Measurements from ENCODE around the gene SERAC1. TPM values are rescaled to one million over a fixed set of nuclear protein-coding genes. Genes with fewer than 3 reads are reported as not detected.
"Not testable (repeated sequence)": the region's sequence is repeated elsewhere in the genome, so short reads cannot be mapped to it uniquely, and the experiment has no call there.

Gene SERAC1
- total RNA-seq, 1 donor: 2.1 TPM

GRCh38 chr6:158185729-158186456 lies 17.8 kb upstream of the SERAC1 start:
- Histone ChIP-seq H3K27me3 (ENCODE audit: insufficient read depth, low read length) (no peaks in the 10 kb centered on the region), H3K4me3 (ENCODE audit: low read length) (no peak overlapping the region), H3K4me1 (ENCODE audit: insufficient read depth, low read length) (no peaks in the 10 kb centered on the region), H3K9me3 (ENCODE audit: low read depth, low read length) (no peaks in the 10 kb centered on the region)

GRCh38 chr6:158184608-158185007 lies 16.5 kb upstream of the SERAC1 start:
- Histone ChIP-seq H3K4me1 (ENCODE audit: insufficient read depth, low read length) (no peaks in the 10 kb centered on the region), H3K27me3 (ENCODE audit: insufficient read depth, low read length) (no peaks in the 10 kb centered on the region), H3K4me3 (ENCODE audit: low read length) (no peak overlapping the region), H3K9me3 (ENCODE audit: low read depth, low read length) (no peaks in the 10 kb centered on the region)

GRCh38 chr6:158183174-158183972 lies 15.3 kb upstream of the SERAC1 start:
- not testable (repeated sequence) for H3K9me3 ChIP-seq (ENCODE audit: low read depth, low read length); H3K27me3 ChIP-seq (ENCODE audit: insufficient read depth, low read length); H3K4me3 ChIP-seq (ENCODE audit: low read length); H3K4me1 ChIP-seq (ENCODE audit: insufficient read depth, low read length)

- H3K9me3 ChIP-seq (ENCODE audit: low read depth, low read length); H3K4me3 ChIP-seq (ENCODE audit: low read length); H3K27me3 ChIP-seq (ENCODE audit: insufficient read depth, low read length); H3K4me1 ChIP-seq (ENCODE audit: insufficient read depth, low read length): not testable (repeated sequence)
Observed at GRCh38 chr6:158177712-158178111, 9.7 kb upstream of the SERAC1 start.

- Histone ChIP-seq H3K4me3 (ENCODE audit: low read length) (no peak overlapping the region), H3K4me1 (ENCODE audit: insufficient read depth, low read length) (no peaks in the 10 kb centered on the region), H3K9me3 (ENCODE audit: low read depth, low read length) (no peaks in the 10 kb centered on the region), H3K27me3 (ENCODE audit: insufficient read depth, low read length) (no peaks in the 10 kb centered on the region)
Observed at GRCh38 chr6:158175111-158175510, 7.0 kb upstream of the SERAC1 start.

GRCh38 chr6:158174514-158174913 lies 6.5 kb upstream of the SERAC1 start:
- Histone ChIP-seq H3K4me3 (ENCODE audit: low read length) (no peak overlapping the region), H3K9me3 (ENCODE audit: low read depth, low read length) (no peaks in the 10 kb centered on the region), H3K27me3 (ENCODE audit: insufficient read depth, low read length) (no peaks in the 10 kb centered on the region), H3K4me1 (ENCODE audit: insufficient read depth, low read length) (no peaks in the 10 kb centered on the region)

- no peak overlapping the region for H3K4me3 ChIP-seq (ENCODE audit: low read length)
- no peaks in the 10 kb centered on the region for H3K9me3 ChIP-seq (ENCODE audit: low read depth, low read length)
- no peaks in the 10 kb centered on the region for H3K4me1 ChIP-seq (ENCODE audit: insufficient read depth, low read length)
- H3K27me3 ChIP-seq (ENCODE audit: insufficient read depth, low read length): no peaks in the 10 kb centered on the region
Observed at GRCh38 chr6:158174024-158174423, 6.0 kb upstream of the SERAC1 start.

- no peaks in the 10 kb centered on the region for H3K27me3 ChIP-seq (ENCODE audit: insufficient read depth, low read length)
- H3K9me3 ChIP-seq (ENCODE audit: low read depth, low read length): no peaks in the 10 kb centered on the region
- H3K4me1 ChIP-seq (ENCODE audit: insufficient read depth, low read length): peaks cover 11% of the 10 kb centered on the region
- H3K4me3 ChIP-seq (ENCODE audit: low read length): no peak overlapping the region
Observed at GRCh38 chr6:158172001-158172400, 3.9 kb upstream of the SERAC1 start.

- no peaks in the 10 kb centered on the region for H3K9me3 ChIP-seq (ENCODE audit: low read depth, low read length)
- no peak overlapping the region for H3K4me3 ChIP-seq (ENCODE audit: low read length)
- H3K27me3 ChIP-seq (ENCODE audit: insufficient read depth, low read length): no peaks in the 10 kb centered on the region
- H3K4me1 ChIP-seq (ENCODE audit: insufficient read depth, low read length): peaks cover 12% of the 10 kb centered on the region
Observed at GRCh38 chr6:158170656-158171081, 2.6 kb upstream of the SERAC1 start.

GRCh38 chr6:158169634-158170033 lies 1.6 kb upstream of the SERAC1 start:
- not testable (repeated sequence) for H3K27me3 ChIP-seq (ENCODE audit: insufficient read depth, low read length); H3K4me3 ChIP-seq (ENCODE audit: low read length)
- H3K4me1 ChIP-seq (ENCODE audit: insufficient read depth, low read length): peaks cover 12% of the 10 kb centered on the region

GRCh38 chr6:158165919-158166416 lies 2.1 kb downstream of the SERAC1 start:
- Histone ChIP-seq H3K4me3 (ENCODE audit: low read length) (no peak overlapping the region), H3K4me1 (ENCODE audit: insufficient read depth, low read length) (peaks cover 12% of the 10 kb centered on the region), H3K9me3 (ENCODE audit: low read depth, low read length) (no peaks in the 10 kb centered on the region), H3K27me3 (ENCODE audit: insufficient read depth, low read length) (no peaks in the 10 kb centered on the region)

More at GRCh38 chr6:158169634-158170033, 1.6 kb upstream of the SERAC1 start:
- H3K9me3 ChIP-seq (ENCODE audit: low read depth, low read length): not testable (repeated sequence)

GRCh38 chr6:158164579-158165170 lies 3.4 kb downstream of the SERAC1 start:
- H3K9me3 ChIP-seq (ENCODE audit: low read depth, low read length): no peaks in the 10 kb centered on the region
- no peak overlapping the region for H3K4me3 ChIP-seq (ENCODE audit: low read length)
- H3K27me3 ChIP-seq (ENCODE audit: insufficient read depth, low read length): no peaks in the 10 kb centered on the region
- H3K4me1 ChIP-seq (ENCODE audit: insufficient read depth, low read length): peaks cover 12% of the 10 kb centered on the region

- Histone ChIP-seq H3K4me3 (ENCODE audit: low read length) (no peak overlapping the region), H3K27me3 (ENCODE audit: insufficient read depth, low read length) (no peaks in the 10 kb centered on the region), H3K9me3 (ENCODE audit: low read depth, low read length) (no peaks in the 10 kb centered on the region), H3K4me1 (ENCODE audit: insufficient read depth, low read length) (peaks cover 4% of the 10 kb centered on the region)
Observed at GRCh38 chr6:158161566-158162254, 6.4 kb downstream of the SERAC1 start.

GRCh38 chr6:158160932-158161539 lies 7.0 kb downstream of the SERAC1 start:
- no peaks in the 10 kb centered on the region for H3K27me3 ChIP-seq (ENCODE audit: insufficient read depth, low read length)
- H3K4me1 ChIP-seq (ENCODE audit: insufficient read depth, low read length): peaks cover 4% of the 10 kb centered on the region
- H3K9me3 ChIP-seq (ENCODE audit: low read depth, low read length): no peaks in the 10 kb centered on the region
- no peak overlapping the region for H3K4me3 ChIP-seq (ENCODE audit: low read length)

All from mononuclear cell (primary cell).